Measurements from ENCODE around the gene AGBL4.
"Not testable (repeated sequence)": the region's sequence is repeated elsewhere in the genome, so short reads cannot be mapped to it uniquely, and the experiment has no call there.

- not testable (repeated sequence) for TF ChIP-seq PAX5 (IDR thresholded peaks at IDR 0.05; ENCODE audit: insufficient read depth, low read length, severe bottlenecking); POLR2A (IDR thresholded peaks at IDR 0.05; ENCODE audit: low read depth, low read length); POLR2AphosphoS5 (IDR thresholded peaks at IDR 0.05; ENCODE audit: low read depth, low read length); SPI1 (IDR thresholded peaks at IDR 0.05; ENCODE audit: low read depth, low read length)
Measured at GRCh38 chr1:49002981-49003380, 1020.8 kb downstream of the AGBL4 start.
